Esophagus squamous epithelium (tissue), 5 donors: ENCODE measurements around the gene CEP112. TPM values are rescaled to one million over a fixed set of nuclear protein-coding genes. Genes with fewer than 3 reads are reported as not detected.

Experiments used
- DNase-seq: peaks from one replicate; lab custom pipeline; 2025; lab: John Stamatoyannopoulos, UW
- H3K27ac ChIP-seq, 4 donors: fragments of 200-600 bp; sonication (generic); one replicate each; pipeline ENCODE4 v1.5.1; 2016 to 2019; ENCODE audit warnings: mild to moderate bottlenecking in 1 of 4
- H3K27me3 ChIP-seq, 4 donors: fragments of 200-600 bp; sonication (generic); 1 replicate in 3 of 4; 2 replicates in 1 of 4; pipeline versions ENCODE4 v1.5.1 to v1.6.0; 2017 to 2021; ENCODE audit warnings: antibody characterized with exemption in 1 of 4
- H3K36me3 ChIP-seq, 3 donors: fragments of 200-600 bp; sonication (generic); one replicate each; pipeline ENCODE4 v1.5.1; 2016 to 2019
- H3K4me1 ChIP-seq, 3 donors: fragments of 200-600 bp; sonication (generic); one replicate each; pipeline ENCODE4 v1.5.1; 2017 to 2019
- H3K4me3 ChIP-seq, 4 donors: fragments of 200-600 bp; sonication (generic); 1 replicate in 3 of 4; 2 replicates in 1 of 4; pipeline ENCODE4 v1.5.1; 2016 to 2019; ENCODE audit warnings: mild to moderate bottlenecking in 2 of 4, moderate library complexity in 1 of 4
- H3K9me3 ChIP-seq, 3 donors: fragments of 200-600 bp; sonication (generic); one replicate each; pipeline ENCODE4 v1.5.1; 2016 to 2019
- CTCF ChIP-seq, 6 experiments: fragments of 450-650 bp in 4 of 6; fragments of 200-600 bp in 2 of 6; sonication (generic) in 2 of 6; IDR thresholded peaks; one replicate each; pipeline ENCODE4 v1.5.1; 2016 to 2019; ENCODE audit warnings: antibody characterized with exemption in 6 of 6, mild to moderate bottlenecking in 4 of 6, moderate library complexity in 4 of 6
- POLR2A ChIP-seq, 4 donors: fragments of 450-650 bp; IDR thresholded peaks; one replicate each; pipeline ENCODE4 v1.6.1; 2017; ENCODE audit warnings: antibody characterized with exemption in 4 of 4, mild to moderate bottlenecking in 4 of 4, moderate library complexity in 3 of 4
- WGBS, 2 donors: methylation state at CpG; one replicate each; pipeline ENCODE4 v1.1.5; 2018; 5-methylcytosine and 5-hydroxymethylcytosine counted together
- intact Hi-C: fragments of 100-400 bp; cut with DNase I; formaldehyde crosslinking; loops from one replicate; pipeline ENCODE4 v1.15.0; 2022
- total RNA-seq, 4 donors: library from RNA; depleted of rRNA; stranded (reverse); fragments of >200 nt; gene quantifications; one replicate each; pipeline ENCODE4 v1.1.0, GENCODE V29; 2016
- donor health status: DM: yes; HTN: yes; CAD: no.

The CEP112 gene
- total RNA-seq, 4 donors from 2014 or later = 2.5 to 10.9 (median 6.4) TPM

- H3K27me3 ChIP-seq = no peaks in the 10 kb centered on the region
- 47 to 49% methylated on average over 11 of the region's 11 CpGs for WGBS, 2 donors
- no peaks in the 10 kb centered on the region for H3K36me3 ChIP-seq
- TF ChIP-seq CTCF (IDR thresholded peaks at IDR 0.05) (no peak), POLR2A (IDR thresholded peaks at IDR 0.05) (no peak)
- no peak overlapping the region for H3K27ac ChIP-seq
- no peak overlapping the region for H3K4me3 ChIP-seq
- intact Hi-C loops = no loop called here
- no peaks in the 10 kb centered on the region for H3K9me3 ChIP-seq
- DNase-seq = no peak
- no peaks in the 10 kb centered on the region for H3K4me1 ChIP-seq
Observed at GRCh38 chr17:65698381-65699061, 493.4 kb downstream of the CEP112 start.

- Histone ChIP-seq H3K27ac (no peak overlapping the region), H3K4me1 (no peaks in the 10 kb centered on the region), H3K9me3 (no peaks in the 10 kb centered on the region), H3K27me3 (no peaks in the 10 kb centered on the region), H3K4me3 (no peak overlapping the region), H3K36me3 (no peaks in the 10 kb centered on the region)
- WGBS, 2 donors = 74 to 77% methylated on average over 4 of the region's 4 CpGs
- DNase-seq = no peak
- TF ChIP-seq CTCF (IDR thresholded peaks at IDR 0.05) = no peak
- no peak for TF ChIP-seq POLR2A (IDR thresholded peaks at IDR 0.05)
- intact Hi-C loops = no loop called here
Observed at GRCh38 chr17:65697661-65698060, 494.3 kb downstream of the CEP112 start.

GRCh38 chr17:65696739-65697394 is 495.1 kb downstream of the CEP112 start:
- WGBS, 2 donors = 66% methylated on average over 6 of the region's 6 CpGs
- TF ChIP-seq CTCF (IDR thresholded peaks at IDR 0.05) (no peak), POLR2A (IDR thresholded peaks at IDR 0.05) (no peak)
- Histone ChIP-seq H3K36me3 (no peaks in the 10 kb centered on the region), H3K4me3 (no peak overlapping the region), H3K27ac (peak overlapping the region in 1 of 4 donors; percentile 13), H3K4me1 (no peaks in the 10 kb centered on the region), H3K27me3 (no peaks in the 10 kb centered on the region), H3K9me3 (no peaks in the 10 kb centered on the region)
- DNase-seq = no peak
- intact Hi-C loops = no loop called here

GRCh38 chr17:65694601-65695000 is 497.3 kb downstream of the CEP112 start:
- DNase-seq = no peak
- H3K27me3 ChIP-seq = no peaks in the 10 kb centered on the region
- intact Hi-C loops = no loop called here

More at GRCh38 chr17:65694601-65695000, 497.3 kb downstream of the CEP112 start:
- Histone ChIP-seq H3K27ac (no peak overlapping the region), H3K9me3 (no peaks in the 10 kb centered on the region), H3K36me3 (no peaks in the 10 kb centered on the region), H3K4me3 (no peak overlapping the region), H3K4me1 (no peaks in the 10 kb centered on the region)
- WGBS, 2 donors = 63 to 77% methylated on average over 3 of the region's 3 CpGs
- TF ChIP-seq CTCF (IDR thresholded peaks at IDR 0.05) = no peak
- no peak for TF ChIP-seq POLR2A (IDR thresholded peaks at IDR 0.05)
